IgD-negative memory B cell (primary cell): ENCODE results near the gene CFAP57. TPM values are rescaled to one million over a fixed set of nuclear protein-coding genes. Genes with fewer than 3 reads are reported as not detected.

ENCODE experiments used
- H3K27ac Mint-ChIP-seq, 3 donors: one replicate each; pipeline ENCODE4 v1.8.0; 2020 to 2022; ENCODE audit warnings: mild to moderate bottlenecking in 3 of 3, mixed read lengths in 3 of 3, moderate library complexity in 1 of 3
- H3K27me3 Mint-ChIP-seq: one replicate; pipeline ENCODE4 v1.8.0; 2021; ENCODE audit warnings: mixed read lengths
- H3K36me3 Mint-ChIP-seq: one replicate; pipeline ENCODE4 v1.8.0; 2020; ENCODE audit warnings: mild to moderate bottlenecking, mixed read lengths
- H3K4me1 Mint-ChIP-seq, 3 donors: one replicate each; pipeline ENCODE4 v1.8.0; 2020 to 2022; ENCODE audit warnings: mixed read lengths in 3 of 3, mild to moderate bottlenecking in 1 of 3
- H3K4me3 Mint-ChIP-seq, 4 donors: one replicate each; pipeline ENCODE4 v1.8.0; 2020 to 2022; ENCODE audit warnings: mild to moderate bottlenecking in 4 of 4, mixed read lengths in 4 of 4, moderate library complexity in 3 of 4
- H3K9me3 Mint-ChIP-seq, 3 donors: one replicate each; pipeline ENCODE4 v1.8.0; 2020 to 2021; ENCODE audit warnings: mixed read lengths in 3 of 3, mild to moderate bottlenecking in 1 of 3
- polyA plus RNA-seq: library from polyadenylated mRNA; unstranded; fragments of 300-500 nt; fragmentation: Illumina TruSeq; gene quantifications from one replicate; pipeline ENCODE4 v1.2.3, GENCODE V29; 2021

CFAP57 gene
- polyA plus RNA-seq, 1 donor from 2014 or later = 0.14 TPM

DNA sequence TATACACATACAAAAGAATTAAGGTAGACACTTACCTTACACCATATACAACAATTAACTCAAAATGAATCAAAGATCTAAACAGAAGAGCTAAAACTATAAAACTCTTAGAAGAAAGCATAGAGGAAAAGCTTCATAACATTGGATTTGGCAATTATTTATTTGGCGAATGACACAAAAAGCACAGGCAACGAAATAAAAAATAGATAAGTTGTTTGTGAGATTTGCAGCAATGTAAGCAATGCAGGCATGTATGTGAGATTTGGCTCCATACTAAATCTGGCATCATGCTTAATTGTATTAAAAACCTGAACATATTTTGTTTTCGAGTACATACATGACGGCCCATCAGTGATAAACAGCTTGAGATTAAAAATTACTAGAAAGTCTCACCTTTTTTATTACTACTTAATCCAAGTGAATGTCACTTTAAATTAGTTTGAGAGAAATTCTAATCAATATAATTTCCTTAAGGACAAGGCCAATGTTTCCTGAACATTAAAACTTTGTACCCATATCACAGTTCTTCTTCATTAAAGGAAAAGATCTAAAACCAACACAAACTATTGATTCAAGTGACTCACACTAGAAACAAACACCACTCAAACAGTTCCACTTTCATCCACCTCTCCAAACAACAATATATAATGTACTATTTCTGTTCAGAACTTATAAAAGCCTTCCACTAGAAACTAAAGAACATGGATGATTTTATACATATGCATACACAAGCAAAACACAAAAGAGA, 74.5 kb downstream of the CFAP57 start:
- H3K9me3 Mint-ChIP-seq = peaks cover 0 to 4% (median 1%) of the 10 kb centered on the region in 3 donors
- peaks cover 0 to 1% (median 0%) of the 10 kb centered on the region in 3 donors for H3K4me1 Mint-ChIP-seq
- peaks cover 1% of the 10 kb centered on the region for H3K36me3 Mint-ChIP-seq
- H3K4me3 Mint-ChIP-seq = no peak overlapping the region
- H3K27me3 Mint-ChIP-seq = peaks cover 3% of the 10 kb centered on the region
- H3K27ac Mint-ChIP-seq = no peak overlapping the region

- H3K9me3 Mint-ChIP-seq = peaks cover 0 to 4% (median 1%) of the 10 kb centered on the region in 3 donors
- H3K27me3 Mint-ChIP-seq = peaks cover 3% of the 10 kb centered on the region
- no peak overlapping the region for H3K27ac Mint-ChIP-seq
- peaks cover 1% of the 10 kb centered on the region for H3K36me3 Mint-ChIP-seq
- no peaks in the 10 kb centered on the region for H3K4me1 Mint-ChIP-seq
- no peak overlapping the region for H3K4me3 Mint-ChIP-seq
These were observed 75.3 kb downstream of the CFAP57 start for GRCh38 chr1:43247256-43247921.

DNA sequence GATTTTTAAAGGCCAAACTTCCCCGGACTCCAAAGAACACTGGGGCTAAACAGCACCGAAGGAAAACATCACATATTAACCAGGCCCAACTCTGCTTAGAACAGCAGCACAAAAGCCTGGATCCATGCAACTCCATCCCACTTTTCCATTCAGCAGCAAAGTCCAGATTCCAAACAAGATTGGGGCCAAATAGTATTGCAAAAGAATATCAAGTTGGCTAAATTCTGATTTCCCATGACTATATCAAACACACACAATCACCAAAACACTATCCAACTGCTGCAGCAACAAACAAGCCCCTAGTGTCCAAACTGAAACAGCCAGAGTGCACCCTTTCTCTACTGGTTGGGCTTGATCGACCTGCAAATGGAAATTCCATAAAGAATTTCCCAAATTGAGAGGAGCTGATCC, 78.2 kb downstream of the CFAP57 start:
- Mint-ChIP-seq H3K4me3 (no peak overlapping the region), H3K4me1 (no peaks in the 10 kb centered on the region), H3K36me3 (peaks cover 1% of the 10 kb centered on the region), H3K27ac (no peak overlapping the region), H3K9me3 (peaks cover 0 to 4% (median 1%) of the 10 kb centered on the region in 3 donors), H3K27me3 (peaks cover 3% of the 10 kb centered on the region)

DNA sequence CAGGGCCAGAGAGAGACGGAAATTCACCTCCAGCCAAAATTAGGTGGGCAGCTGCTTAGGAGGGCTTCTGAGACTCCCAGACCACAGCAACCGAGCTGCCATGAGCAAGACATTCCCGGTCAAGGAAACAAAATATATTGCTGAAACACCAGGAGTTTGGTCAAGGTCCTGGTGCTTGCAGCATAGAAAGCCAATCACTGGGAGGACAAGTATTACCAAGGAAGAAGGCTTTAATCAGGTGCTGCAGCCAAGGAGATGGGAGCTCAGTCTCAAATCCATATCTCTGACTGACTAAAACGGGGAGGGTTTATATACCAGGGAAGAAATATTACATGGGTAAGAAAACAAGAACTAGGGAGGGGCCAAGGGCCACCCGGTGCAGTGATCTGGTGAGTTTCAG, 78.9 kb downstream of the CFAP57 start:
- Mint-ChIP-seq H3K9me3 (peaks cover 0 to 4% (median 1%) of the 10 kb centered on the region in 3 donors), H3K4me1 (no peaks in the 10 kb centered on the region), H3K4me3 (no peak overlapping the region), H3K36me3 (peaks cover 1% of the 10 kb centered on the region), H3K27ac (peak overlapping the region in 1 of 3 donors; percentile 4), H3K27me3 (peaks cover 3% of the 10 kb centered on the region)

GRCh38 chr1:43252225-43252624, 80.1 kb downstream of the CFAP57 start:
- Mint-ChIP-seq H3K36me3 (no peaks in the 10 kb centered on the region), H3K27ac (no peak overlapping the region), H3K27me3 (peaks cover 7% of the 10 kb centered on the region), H3K9me3 (peaks cover 0 to 2% (median 1%) of the 10 kb centered on the region in 3 donors), H3K4me1 (no peaks in the 10 kb centered on the region), H3K4me3 (no peak overlapping the region)

- no peak overlapping the region for H3K4me3 Mint-ChIP-seq
- peaks cover 3% of the 10 kb centered on the region for H3K36me3 Mint-ChIP-seq
- peaks cover 0 to 4% (median 2%) of the 10 kb centered on the region in 3 donors for H3K9me3 Mint-ChIP-seq
- H3K4me1 Mint-ChIP-seq = no peaks in the 10 kb centered on the region
- peaks cover 9% of the 10 kb centered on the region for H3K27me3 Mint-ChIP-seq
- H3K27ac Mint-ChIP-seq = peak overlapping the region in 1 of 3 donors; percentile 14
These were observed 81.0 kb downstream of the CFAP57 start for GRCh38 chr1:43253173-43253572.

- no peak overlapping the region for H3K27ac Mint-ChIP-seq
- H3K27me3 Mint-ChIP-seq = peaks cover 9% of the 10 kb centered on the region
- peaks cover 3% of the 10 kb centered on the region for H3K36me3 Mint-ChIP-seq
- H3K4me3 Mint-ChIP-seq = no peak overlapping the region
- no peaks in the 10 kb centered on the region for H3K4me1 Mint-ChIP-seq
- H3K9me3 Mint-ChIP-seq = peaks cover 0 to 9% (median 2%) of the 10 kb centered on the region in 3 donors
These were observed 81.7 kb downstream of the CFAP57 start for GRCh38 chr1:43253876-43254275.

GRCh38 chr1:43255438-43256210, 83.5 kb downstream of the CFAP57 start:
- peaks cover 9% of the 10 kb centered on the region for H3K27me3 Mint-ChIP-seq
- peaks cover 3% of the 10 kb centered on the region for H3K36me3 Mint-ChIP-seq
- H3K9me3 Mint-ChIP-seq = peaks cover 0 to 7% (median 2%) of the 10 kb centered on the region in 3 donors
- peak overlapping the region in 1 of 3 donors; percentile 34 for H3K27ac Mint-ChIP-seq
- no peak overlapping the region for H3K4me3 Mint-ChIP-seq
- H3K4me1 Mint-ChIP-seq = no peaks in the 10 kb centered on the region

- Mint-ChIP-seq H3K27me3 (peaks cover 5% of the 10 kb centered on the region), H3K27ac (no peak overlapping the region), H3K36me3 (peaks cover 3% of the 10 kb centered on the region), H3K9me3 (peaks cover 0 to 7% (median 0%) of the 10 kb centered on the region in 3 donors), H3K4me3 (no peak overlapping the region), H3K4me1 (no peaks in the 10 kb centered on the region)
These were observed 84.8 kb downstream of the CFAP57 start for GRCh38 chr1:43256675-43257570.

- no peaks in the 10 kb centered on the region for H3K4me1 Mint-ChIP-seq
These were observed 86.2 kb downstream of the CFAP57 start for GRCh38 chr1:43258370-43258769.

DNA sequence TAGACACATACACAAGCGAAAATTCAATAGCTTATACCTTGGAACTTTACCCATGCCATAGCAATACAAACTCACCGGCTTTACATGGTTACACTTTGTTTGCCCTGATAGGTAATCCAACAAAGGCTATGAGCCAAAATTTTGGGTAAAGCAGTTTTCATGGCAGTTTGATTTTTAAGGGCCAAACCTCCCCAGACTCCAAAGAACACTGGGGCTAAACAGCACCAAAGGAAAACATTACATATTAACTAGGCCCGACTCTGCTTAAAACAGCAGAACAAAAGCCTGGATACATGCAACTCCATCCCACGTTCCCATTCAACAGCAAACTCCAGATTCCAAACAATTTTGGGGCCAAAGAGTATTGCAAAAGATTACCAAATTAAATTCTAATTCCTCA, 93.3 kb downstream of the CFAP57 start:
- Mint-ChIP-seq H3K4me3 (no peak overlapping the region), H3K36me3 (peaks cover 3% of the 10 kb centered on the region), H3K9me3 (peaks cover 0 to 9% (median 9%) of the 10 kb centered on the region in 3 donors), H3K27ac (no peak overlapping the region), H3K4me1 (peaks cover 0 to under 1% (median 0%) of the 10 kb centered on the region in 3 donors), H3K27me3 (peaks cover 9% of the 10 kb centered on the region)

More at GRCh38 chr1:43258370-43258769, 86.2 kb downstream of the CFAP57 start:
- Mint-ChIP-seq H3K36me3 (peaks cover 3% of the 10 kb centered on the region), H3K27me3 (peaks cover 5% of the 10 kb centered on the region), H3K9me3 (peaks cover 0 to 13% (median 4%) of the 10 kb centered on the region in 3 donors), H3K4me3 (no peak overlapping the region), H3K27ac (no peak overlapping the region)

DNA sequence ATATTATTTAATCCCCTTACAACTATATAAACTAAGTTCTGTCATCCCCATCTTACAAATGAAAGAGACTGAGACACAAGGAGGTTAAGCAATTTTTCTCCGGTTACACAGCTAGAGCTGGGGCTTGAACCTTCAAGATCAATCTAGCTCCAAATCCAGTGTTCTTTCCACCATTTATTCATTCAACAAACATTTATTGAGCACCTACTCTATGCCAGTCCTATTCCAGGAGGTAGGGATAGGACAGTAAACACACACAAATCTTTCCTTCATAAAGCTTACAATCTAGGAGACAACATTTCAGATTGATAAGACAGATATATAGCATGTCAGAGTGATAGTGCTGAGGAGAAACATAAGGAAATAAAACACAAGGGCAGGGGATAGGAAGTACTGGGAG, 94.8 kb downstream of the CFAP57 start:
- H3K27me3 Mint-ChIP-seq = peaks cover 21% of the 10 kb centered on the region
- H3K4me1 Mint-ChIP-seq = peaks cover 0 to 6% (median 2%) of the 10 kb centered on the region in 3 donors
- no peak overlapping the region for H3K27ac Mint-ChIP-seq
- peaks cover 3% of the 10 kb centered on the region for H3K36me3 Mint-ChIP-seq
- no peak overlapping the region for H3K4me3 Mint-ChIP-seq
- H3K9me3 Mint-ChIP-seq = peaks cover 0 to 11% (median 9%) of the 10 kb centered on the region in 3 donors

DNA sequence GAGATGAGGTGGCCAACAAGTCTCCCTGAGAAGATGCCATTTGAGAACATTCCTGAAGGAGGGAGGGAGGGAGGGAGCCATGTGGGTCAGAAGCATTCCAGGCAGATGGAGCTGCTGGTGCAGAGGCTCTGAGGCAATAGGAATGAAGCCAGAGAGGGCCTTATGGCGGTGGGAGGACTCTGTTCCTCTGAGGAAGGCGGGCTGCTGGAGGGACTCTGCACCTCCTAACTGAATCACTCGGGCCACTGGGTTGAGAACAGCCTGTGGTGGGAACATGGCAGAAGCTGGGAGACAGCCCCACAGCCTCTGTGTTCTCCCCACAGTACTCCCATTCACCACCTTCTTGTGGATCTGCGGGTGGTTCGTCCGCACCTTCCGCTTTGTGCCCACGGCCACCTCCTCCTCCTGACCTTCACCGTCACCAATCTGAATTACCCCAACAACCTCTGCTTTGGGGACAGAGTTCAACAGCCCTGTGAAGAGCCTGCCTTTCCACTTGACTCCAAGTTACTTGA, 95.2 kb downstream of the CFAP57 start:
- Mint-ChIP-seq H3K27me3 (peaks cover 21% of the 10 kb centered on the region), H3K4me3 (no peak overlapping the region), H3K4me1 (peaks cover 0 to 6% (median 2%) of the 10 kb centered on the region in 3 donors), H3K36me3 (peaks cover 3% of the 10 kb centered on the region), H3K27ac (no peak overlapping the region), H3K9me3 (peaks cover 0 to 11% (median 9%) of the 10 kb centered on the region in 3 donors)
